Stimulated activated CD8-positive, alpha-beta memory T cell treated with anti-CD3 and anti-CD28 coated beads, Interleukin-4, amount 100 ng/mL, for 48 hours (primary cell): ENCODE results near the gene ELP5.
A peak's percentile ranks its signal among the peaks of the same experiment; 100 is the strongest.

Source experiments
- DNase-seq: peaks from one replicate; pipeline ENCODE4 v3.0.0-alpha.2; 2020

ELP5 gene

GRCh38 chr17:7290166-7290565 is 38.2 kb downstream of the ELP5 start:
- DNase-seq: no peak

GRCh38 chr17:7290685-7291084 is 38.7 kb downstream of the ELP5 start:
- no peak for DNase-seq

GRCh38 chr17:7292194-7292593 is 40.2 kb downstream of the ELP5 start:
- no peak for DNase-seq

GRCh38 chr17:7292729-7293128 is 40.7 kb downstream of the ELP5 start:
- no peak for DNase-seq

- no peak for DNase-seq
These were observed 41.1 kb downstream of the ELP5 start for GRCh38 chr17:7293159-7293558.

GRCh38 chr17:7293816-7294613 is 42.0 kb downstream of the ELP5 start:
- no peak for DNase-seq

- DNase-seq: peak; percentile 86
These were observed 42.7 kb downstream of the ELP5 start, which contains the start of gene YBX2 for GRCh38 chr17:7294614-7295153. YBX2 (minus strand) TSS chr17:7294639; CDS start chr17:7294500, 139 bp downstream.

- no peak for DNase-seq
These were observed 43.5 kb downstream of the ELP5 start for GRCh38 chr17:7295230-7296180.

GRCh38 chr17:7296189-7296861 is 44.3 kb downstream of the ELP5 start:
- DNase-seq: peak; percentile 84

GRCh38 chr17:7304179-7304578 is 52.2 kb downstream of the ELP5 start:
- no peak for DNase-seq

GRCh38 chr17:7306911-7307685 is 55.1 kb downstream of the ELP5 start, which contains the start of gene EIF5A:
EIF5A (plus strand) TSS chr17:7307628; CDS start chr17:7309636, 2,008 bp downstream.
- peak; percentile 100 for DNase-seq

GRCh38 chr17:7307686-7308624 is 55.9 kb downstream of the ELP5 start:
- peak; percentile 58 for DNase-seq

GRCh38 chr17:7308625-7309433 is 56.8 kb downstream of the ELP5 start:
- peak; percentile 83 for DNase-seq
